Lower leg skin (tissue), 4 donors: Measurements from ENCODE around the gene NPAS3. TPM values are rescaled to one million over a fixed set of nuclear protein-coding genes. Genes with fewer than 3 reads are reported as not detected.

Source experiments
- DNase-seq, 2 donors: peaks; one replicate each; pipeline ENCODE4 v3.0.0-alpha.2; 2019; ENCODE audit warnings: low spot score in 2 of 2
- H3K4me3 ChIP-seq: fragments of 200-600 bp; sonication (generic); 2 replicates; pipeline ENCODE4 v1.5.1; 2017; ENCODE audit warnings: mild to moderate bottlenecking, low read depth; ENCODE audit not compliant: poor library complexity, severe bottlenecking
- POLR2A ChIP-seq, 2 donors: fragments of 450-650 bp; IDR thresholded peaks; one replicate each; pipeline ENCODE4 v1.6.1; 2016 to 2017; ENCODE audit warnings: antibody characterized with exemption in 2 of 2, mild to moderate bottlenecking in 1 of 2, moderate library complexity in 1 of 2
- WGBS, 2 donors: methylation state at CpG; one replicate each; pipeline ENCODE4 v1.1.5; 2018; 5-methylcytosine and 5-hydroxymethylcytosine counted together
- intact Hi-C: fragments of 100-400 bp; cut with DNase I; formaldehyde crosslinking; loops from one replicate; pipeline ENCODE4 v1.15.0; 2023; ENCODE audit warnings: low total_unique reads
- total RNA-seq, 4 donors: library from RNA; depleted of rRNA; stranded (reverse); fragments of >200 nt; gene quantifications; one replicate each; pipeline ENCODE4 v1.1.0, GENCODE V29; 2016
- TF ChIP-seq, protein P1 (sequence below), 3 donors: fragments of 450-650 bp; IDR thresholded peaks; one replicate each; pipeline ENCODE4 v1.5.1; 2016; ENCODE audit warnings: antibody characterized with exemption in 3 of 3, mild to moderate bottlenecking in 3 of 3, moderate library complexity in 2 of 3

The NPAS3 gene
- total RNA-seq, 4 donors from 2014 or later, result 0.25 to 0.29 TPM; not detected in 2

DNA sequence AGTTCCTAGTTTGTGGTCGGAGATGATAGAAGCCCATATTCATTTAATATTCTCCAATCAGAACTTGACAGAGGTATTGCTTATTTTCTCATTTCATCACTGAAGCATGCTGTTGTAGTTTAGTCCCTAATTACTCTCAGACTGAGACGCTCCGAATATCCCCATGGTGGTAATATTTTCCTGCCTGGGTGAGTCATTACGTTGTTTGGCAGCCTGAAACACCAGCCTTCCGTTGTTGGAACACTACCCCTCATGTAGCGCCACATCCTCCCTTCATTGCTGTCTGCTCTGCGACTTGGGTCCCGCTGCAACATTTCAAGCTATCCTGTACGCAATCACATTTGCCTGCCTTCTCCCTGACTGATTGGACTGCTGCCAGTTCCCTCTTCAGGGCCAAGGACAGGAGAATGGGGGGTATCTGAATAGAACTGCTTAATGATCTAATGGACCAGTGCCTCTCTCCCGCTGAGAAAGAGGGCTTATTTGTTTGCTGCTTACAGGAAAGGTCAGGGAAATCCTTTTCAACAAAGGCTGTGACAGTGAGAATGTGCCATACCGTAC, 369.1 kb downstream of the NPAS3 start:
- no peak for TF ChIP-seq POLR2A (IDR thresholded peaks at IDR 0.05)
- TF ChIP-seq, protein P1, sequence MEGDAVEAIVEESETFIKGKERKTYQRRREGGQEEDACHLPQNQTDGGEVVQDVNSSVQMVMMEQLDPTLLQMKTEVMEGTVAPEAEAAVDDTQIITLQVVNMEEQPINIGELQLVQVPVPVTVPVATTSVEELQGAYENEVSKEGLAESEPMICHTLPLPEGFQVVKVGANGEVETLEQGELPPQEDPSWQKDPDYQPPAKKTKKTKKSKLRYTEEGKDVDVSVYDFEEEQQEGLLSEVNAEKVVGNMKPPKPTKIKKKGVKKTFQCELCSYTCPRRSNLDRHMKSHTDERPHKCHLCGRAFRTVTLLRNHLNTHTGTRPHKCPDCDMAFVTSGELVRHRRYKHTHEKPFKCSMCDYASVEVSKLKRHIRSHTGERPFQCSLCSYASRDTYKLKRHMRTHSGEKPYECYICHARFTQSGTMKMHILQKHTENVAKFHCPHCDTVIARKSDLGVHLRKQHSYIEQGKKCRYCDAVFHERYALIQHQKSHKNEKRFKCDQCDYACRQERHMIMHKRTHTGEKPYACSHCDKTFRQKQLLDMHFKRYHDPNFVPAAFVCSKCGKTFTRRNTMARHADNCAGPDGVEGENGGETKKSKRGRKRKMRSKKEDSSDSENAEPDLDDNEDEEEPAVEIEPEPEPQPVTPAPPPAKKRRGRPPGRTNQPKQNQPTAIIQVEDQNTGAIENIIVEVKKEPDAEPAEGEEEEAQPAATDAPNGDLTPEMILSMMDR (IDR thresholded peaks at IDR 0.05), result no peak
- WGBS, 2 donors, result 44 to 50% methylated on average over 11 of the region's 11 CpGs
- H3K4me3 ChIP-seq, result no peak overlapping the region
- DNase-seq, result peak; percentile 26 to 84
- intact Hi-C loops, result no loop called here

DNA sequence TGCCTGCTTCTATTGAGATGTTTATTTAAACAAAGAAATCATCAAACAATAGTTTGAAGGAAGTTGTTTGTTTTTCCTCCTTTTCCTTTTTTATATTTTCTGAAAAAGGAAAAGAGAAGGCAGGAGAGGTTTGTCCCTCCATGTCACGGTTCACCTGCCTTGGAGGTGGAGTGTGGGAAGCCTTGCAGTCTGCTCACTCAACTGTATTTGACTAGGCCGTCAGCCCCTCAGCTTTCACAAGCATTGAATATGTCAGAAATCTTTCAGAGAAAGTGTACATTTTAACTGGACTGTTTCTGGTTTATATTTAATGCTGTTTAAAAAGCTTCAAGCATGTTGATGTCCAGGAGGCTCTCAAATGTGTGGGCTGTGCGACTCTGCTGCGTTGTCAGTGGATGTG, 370.4 kb downstream of the NPAS3 start:
- TF ChIP-seq, protein P1 (IDR thresholded peaks at IDR 0.05), result no peak
- no peak for TF ChIP-seq POLR2A (IDR thresholded peaks at IDR 0.05)
- 92 to 95% methylated on average over 4 of the region's 4 CpGs for WGBS, 2 donors
- DNase-seq, result no peak
- no peak overlapping the region for H3K4me3 ChIP-seq
- intact Hi-C loops, result no loop called here

DNA sequence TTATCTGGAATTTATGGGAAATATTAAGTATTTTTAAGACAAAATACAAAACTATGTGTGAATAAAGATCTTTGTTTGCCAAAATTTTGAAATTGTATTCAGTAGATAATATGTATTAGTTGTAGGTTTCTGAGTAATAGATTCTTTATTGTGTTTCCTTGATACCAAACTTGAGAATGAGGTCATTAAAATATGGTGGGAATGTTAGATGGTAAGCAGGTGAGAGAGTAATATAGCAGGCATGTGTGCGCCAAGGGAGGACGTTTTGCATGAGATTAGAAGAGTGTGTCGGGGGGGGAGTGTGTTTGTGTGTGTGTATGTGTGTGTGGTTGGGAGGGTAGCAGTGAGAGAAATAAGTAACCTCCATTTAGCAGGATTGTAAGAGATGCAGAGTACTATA, 376.5 kb downstream of the NPAS3 start:
- WGBS, 2 donors, result 86 to 87% methylated on average over 3 of the region's 3 CpGs
- intact Hi-C loops, result no loop called here
- H3K4me3 ChIP-seq, result no peak overlapping the region
- no peak for DNase-seq
- TF ChIP-seq, protein P1 (IDR thresholded peaks at IDR 0.05), result no peak
- no peak for TF ChIP-seq POLR2A (IDR thresholded peaks at IDR 0.05)

DNA sequence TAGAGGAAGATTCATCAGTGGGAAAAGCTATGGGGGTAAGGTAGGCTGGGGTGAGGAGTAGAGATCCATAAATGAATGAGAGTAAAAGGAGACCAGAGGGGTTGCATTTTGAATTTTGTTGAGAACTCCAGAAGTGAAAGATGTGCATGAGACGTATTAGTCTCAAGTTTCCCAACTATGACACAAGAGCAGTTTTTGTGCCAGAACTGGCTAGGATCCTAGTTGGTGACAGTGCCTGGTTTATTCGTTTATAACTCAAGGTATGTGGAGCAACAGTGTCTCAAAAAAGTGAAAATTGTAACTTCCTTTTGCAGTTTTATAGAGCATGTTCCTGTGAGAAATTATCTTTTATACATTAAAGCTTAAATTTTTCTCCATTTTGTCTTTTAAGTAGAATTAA, 377.0 kb downstream of the NPAS3 start:
- peak in 1 of 2 donors; percentile 18 for DNase-seq
- intact Hi-C loops, result no loop called here
- 42 to 43% methylated on average over 2 of the region's 2 CpGs for WGBS, 2 donors
- TF ChIP-seq, protein P1 (IDR thresholded peaks at IDR 0.05), result no peak
- TF ChIP-seq POLR2A (IDR thresholded peaks at IDR 0.05), result no peak
- no peak overlapping the region for H3K4me3 ChIP-seq

DNA sequence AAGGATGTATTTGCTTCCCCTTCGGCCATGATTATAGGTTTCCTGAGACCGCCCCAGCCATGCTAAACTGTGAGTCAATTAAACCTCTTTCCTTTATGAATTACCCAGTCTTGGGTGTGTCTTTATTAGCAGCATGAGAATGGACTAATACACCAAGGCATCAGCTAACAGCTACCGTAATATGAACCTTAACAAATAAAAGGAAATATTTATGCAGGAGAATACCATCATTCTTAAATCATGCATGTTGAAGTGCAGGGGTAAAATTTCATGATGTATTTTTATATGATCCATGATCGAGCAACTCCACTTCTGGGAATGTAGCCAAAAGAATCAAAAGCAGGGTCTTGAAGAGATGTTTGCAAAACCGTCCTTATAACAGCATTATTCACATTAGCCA, 379.0 kb downstream of the NPAS3 start:
- intact Hi-C loops, result no loop called here
- TF ChIP-seq, protein P1 (IDR thresholded peaks at IDR 0.05), result no peak
- no peak for TF ChIP-seq POLR2A (IDR thresholded peaks at IDR 0.05)
- H3K4me3 ChIP-seq, result no peak overlapping the region
- WGBS, 2 donors, result 71 to 72% methylated on average over 5 of the region's 5 CpGs
- DNase-seq, result no peak

DNA sequence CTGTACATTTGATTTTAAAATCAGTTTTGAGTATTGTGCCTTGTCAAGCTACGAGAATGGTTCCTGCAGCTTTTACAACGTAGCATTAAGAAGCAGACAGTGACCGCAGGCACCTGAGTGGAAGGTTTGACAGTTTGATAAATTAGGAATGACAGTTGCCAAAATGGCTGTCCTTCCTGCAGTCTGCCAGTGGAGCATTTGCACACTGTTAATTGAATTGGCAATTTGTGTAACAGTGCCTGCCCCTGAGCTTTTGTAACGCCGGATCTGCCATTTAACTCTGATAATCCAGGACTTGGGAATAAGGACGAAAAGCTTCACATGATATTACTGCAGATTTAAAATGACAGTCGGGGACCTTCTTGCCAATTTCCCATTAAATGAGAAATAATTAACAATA, 385.3 kb downstream of the NPAS3 start:
- 88% methylated on average over 7 of the region's 7 CpGs for WGBS, 2 donors

More for the DNA sequence above, 385.3 kb downstream of the NPAS3 start:
- no peak for DNase-seq
- intact Hi-C loops, result no loop called here
- no peak overlapping the region for H3K4me3 ChIP-seq
- TF ChIP-seq, protein P1 (IDR thresholded peaks at IDR 0.05), result no peak
- TF ChIP-seq POLR2A (IDR thresholded peaks at IDR 0.05), result no peak
